Immature natural killer cell (primary cell): ENCODE results near the gene ADAMTSL1. TPM values are rescaled to one million over a fixed set of nuclear protein-coding genes. Genes with fewer than 3 reads are reported as not detected.

ENCODE experiments used
- DNase-seq, 3 donors: peaks; one replicate each; pipeline ENCODE4 v3.0.0; 2022; ENCODE audit warnings: mixed read lengths in 1 of 3
- H3K27ac Mint-ChIP-seq, 6 donors: one replicate each; pipeline ENCODE4 v1.8.0; 2020; ENCODE audit warnings: mixed read lengths in 6 of 6, mild to moderate bottlenecking in 5 of 6, inconsistent platforms in 4 of 6, moderate library complexity in 3 of 6
- H3K27me3 Mint-ChIP-seq, 3 donors: one replicate each; pipeline ENCODE4 v1.8.0; 2020 to 2021; ENCODE audit warnings: low read depth in 3 of 3, mild to moderate bottlenecking in 3 of 3, mixed read lengths in 3 of 3, moderate library complexity in 3 of 3, inconsistent platforms in 1 of 3
- H3K36me3 Mint-ChIP-seq, 3 donors: one replicate each; pipeline ENCODE4 v1.8.0; 2020; ENCODE audit warnings: mixed read lengths in 3 of 3, inconsistent platforms in 2 of 3, mild to moderate bottlenecking in 2 of 3
- H3K4me1 Mint-ChIP-seq, 2 donors: one replicate each; pipeline ENCODE4 v1.8.0; 2020; ENCODE audit warnings: inconsistent platforms in 2 of 2, mild to moderate bottlenecking in 2 of 2, mixed read lengths in 2 of 2, moderate library complexity in 1 of 2
- H3K4me3 Mint-ChIP-seq, 5 donors: one replicate each; pipeline ENCODE4 v1.8.0; 2020; ENCODE audit warnings: mild to moderate bottlenecking in 5 of 5, mixed read lengths in 5 of 5, inconsistent platforms in 3 of 5, moderate library complexity in 3 of 5
- H3K9me3 Mint-ChIP-seq, 6 donors: one replicate each; pipeline ENCODE4 v1.8.0; 2020; ENCODE audit warnings: mild to moderate bottlenecking in 6 of 6, mixed read lengths in 6 of 6, inconsistent platforms in 4 of 6, moderate library complexity in 3 of 6
- polyA plus RNA-seq, 3 donors: library from polyadenylated mRNA; unstranded; fragments of 300-500 nt; fragmentation: Illumina TruSeq; gene quantifications; one replicate each; pipeline ENCODE4 v1.2.3, GENCODE V29; 2021

ADAMTSL1 gene
- polyA plus RNA-seq, 3 donors from 2014 or later, result not detected

DNA sequence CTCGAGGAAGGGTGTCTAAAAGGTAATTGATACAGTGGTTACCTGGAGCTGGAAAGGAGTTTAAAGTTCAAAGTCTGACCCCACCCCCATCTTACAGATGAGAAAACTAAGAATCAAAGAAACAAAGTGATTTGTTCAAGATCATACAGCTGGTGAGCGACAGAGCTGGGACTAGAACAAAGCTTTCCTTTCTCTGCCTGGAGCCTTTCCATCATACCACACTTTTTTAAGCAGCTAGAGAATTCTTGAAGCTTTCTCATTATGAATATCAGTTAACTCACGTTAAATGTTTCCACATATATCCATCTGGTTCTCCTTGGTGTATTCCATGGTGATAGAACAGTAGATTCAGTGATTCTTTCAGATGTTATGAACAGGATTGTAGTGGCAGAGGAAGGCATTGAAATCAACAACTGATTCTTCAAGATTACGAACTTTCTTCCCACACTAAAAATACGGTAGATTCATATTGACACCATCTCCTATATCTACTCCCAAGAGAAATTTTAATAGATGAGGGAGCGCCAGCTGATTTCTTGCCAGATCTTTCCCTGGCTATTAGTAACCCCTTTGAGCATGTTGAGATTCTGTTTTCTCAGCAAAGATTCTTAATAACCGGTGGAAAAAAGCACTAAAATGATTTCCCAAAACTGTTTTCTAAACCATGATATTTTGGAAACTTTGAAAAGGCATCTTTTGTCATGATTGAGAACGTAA, 233.7 kb downstream of the ADAMTSL1 start:
- Mint-ChIP-seq H3K4me3 (no peak overlapping the region), H3K4me1 (no peaks in the 10 kb centered on the region), H3K27ac (no peak overlapping the region), H3K9me3 (peaks cover 0 to 11% (median 1%) of the 10 kb centered on the region in 6 donors), H3K36me3 (no peaks in the 10 kb centered on the region), H3K27me3 (peaks cover 0 to 3% (median 1%) of the 10 kb centered on the region in 3 donors)
- no peak for DNase-seq

DNA sequence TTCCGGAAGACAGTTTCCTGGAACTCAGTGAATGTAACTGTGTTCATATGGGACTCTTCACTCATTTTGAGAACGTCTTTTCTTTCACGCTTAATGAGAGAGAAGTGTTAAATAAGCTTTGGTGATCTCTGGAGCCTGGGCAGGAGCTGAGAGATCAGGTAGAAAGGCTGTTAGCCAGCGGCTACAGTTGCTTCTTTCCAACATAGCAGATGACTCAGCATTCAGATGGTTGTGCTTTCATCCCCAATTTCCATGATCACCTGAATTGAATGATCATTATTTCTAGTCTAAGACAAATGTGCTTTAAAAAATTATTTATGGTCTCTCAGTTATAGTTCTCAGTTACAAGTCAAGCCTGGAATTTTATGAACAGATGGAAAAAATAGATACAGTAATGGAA, 234.5 kb downstream of the ADAMTSL1 start:
- Mint-ChIP-seq H3K4me1 (no peaks in the 10 kb centered on the region), H3K27me3 (peaks cover 0 to 3% (median 1%) of the 10 kb centered on the region in 3 donors), H3K36me3 (no peaks in the 10 kb centered on the region), H3K27ac (no peak overlapping the region), H3K9me3 (peaks cover 0 to 11% (median 1%) of the 10 kb centered on the region in 6 donors), H3K4me3 (no peak overlapping the region)
- DNase-seq, result no peak

DNA sequence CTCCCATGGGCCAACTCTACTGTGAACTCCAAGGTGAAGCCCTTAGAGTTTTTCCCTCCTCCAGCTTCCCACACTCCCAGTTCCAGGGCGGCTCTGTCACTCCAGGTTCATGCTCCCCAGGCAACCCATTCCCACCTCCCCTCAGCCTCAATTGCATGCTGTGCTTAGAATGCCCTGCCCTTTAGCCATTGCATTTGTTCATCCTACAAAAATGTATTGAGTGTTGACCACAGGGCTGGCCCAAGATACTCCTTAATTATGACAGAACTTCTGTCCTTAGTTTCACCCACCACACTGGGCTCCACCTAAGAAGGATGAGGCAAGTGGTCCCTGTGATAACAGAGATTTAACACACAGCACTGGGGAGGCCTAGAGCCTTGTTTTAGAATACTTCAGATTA, 236.1 kb downstream of the ADAMTSL1 start:
- no peak overlapping the region for H3K4me3 Mint-ChIP-seq
- H3K27me3 Mint-ChIP-seq, result peaks cover 0 to 3% (median 1%) of the 10 kb centered on the region in 3 donors
- no peak overlapping the region for H3K27ac Mint-ChIP-seq
- H3K9me3 Mint-ChIP-seq, result peaks cover 0 to 11% (median 1%) of the 10 kb centered on the region in 6 donors
- no peaks in the 10 kb centered on the region for H3K36me3 Mint-ChIP-seq
- DNase-seq, result no peak
- H3K4me1 Mint-ChIP-seq, result no peaks in the 10 kb centered on the region

DNA sequence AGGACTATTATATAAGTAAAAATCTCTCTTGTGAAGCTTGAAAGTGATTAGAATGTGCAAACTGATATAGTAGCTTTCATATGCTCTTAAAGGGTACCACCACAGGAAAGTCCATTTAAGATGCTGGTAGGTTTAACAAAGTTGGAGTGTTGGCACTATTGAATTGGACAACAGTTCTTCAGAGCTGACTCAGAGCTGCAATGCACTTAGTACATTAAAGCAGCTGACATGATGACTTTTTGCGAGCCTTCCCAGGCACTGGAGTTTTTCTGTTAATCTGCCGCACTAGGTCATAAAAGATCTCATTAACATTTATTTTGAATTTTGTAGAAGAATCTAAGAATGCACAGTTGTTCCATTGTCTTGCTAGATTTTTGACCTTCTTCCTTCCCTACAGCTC, 243.8 kb downstream of the ADAMTSL1 start:
- no peak overlapping the region for H3K4me3 Mint-ChIP-seq
- no peak for DNase-seq
- no peaks in the 10 kb centered on the region for H3K4me1 Mint-ChIP-seq
- H3K27me3 Mint-ChIP-seq, result peaks cover 0 to 3% (median under 1%) of the 10 kb centered on the region in 3 donors
- no peak overlapping the region for H3K27ac Mint-ChIP-seq
- no peaks in the 10 kb centered on the region for H3K9me3 Mint-ChIP-seq
- H3K36me3 Mint-ChIP-seq, result no peaks in the 10 kb centered on the region

DNA sequence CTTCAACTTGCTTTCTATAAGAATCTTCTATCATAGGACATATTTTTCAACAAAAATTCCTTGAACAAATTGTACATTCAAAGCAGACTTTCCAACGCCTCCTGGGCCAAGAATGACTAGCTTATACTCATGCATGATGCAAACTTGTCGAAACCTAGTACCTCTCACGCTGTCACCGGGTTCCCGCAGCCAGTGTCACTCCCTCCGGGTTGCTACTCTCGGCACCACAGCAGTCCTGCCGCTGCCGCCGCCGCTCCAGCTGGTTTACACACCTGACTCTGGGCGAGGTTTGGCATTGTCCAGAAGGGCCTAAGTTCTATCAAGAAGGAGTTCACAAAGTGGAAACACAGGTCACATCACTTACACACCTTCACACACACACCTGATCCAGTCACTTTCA, 244.4 kb downstream of the ADAMTSL1 start:
- Mint-ChIP-seq H3K27ac (no peak overlapping the region), H3K27me3 (peaks cover 0 to 3% (median 1%) of the 10 kb centered on the region in 3 donors), H3K36me3 (no peaks in the 10 kb centered on the region), H3K9me3 (no peaks in the 10 kb centered on the region), H3K4me1 (no peaks in the 10 kb centered on the region), H3K4me3 (no peak overlapping the region)
- no peak for DNase-seq

DNA sequence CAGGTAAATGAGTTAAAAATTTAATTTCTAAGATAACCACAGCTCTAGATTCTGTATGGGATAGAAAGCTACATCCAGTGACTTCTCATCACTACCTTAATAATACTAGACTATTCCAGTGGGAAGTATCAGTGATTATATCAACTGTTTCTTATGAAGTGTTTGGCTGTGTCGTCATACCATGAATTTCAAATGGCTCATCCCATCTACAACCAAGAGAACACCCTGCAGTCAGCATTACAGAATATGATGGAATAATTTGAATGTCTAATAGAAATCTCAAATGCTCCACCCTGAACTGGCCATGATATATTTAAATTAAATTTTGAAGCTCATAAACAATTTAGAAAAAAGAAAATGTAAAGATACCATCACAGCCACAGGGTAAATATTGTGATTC, 245.0 kb downstream of the ADAMTSL1 start:
- Mint-ChIP-seq H3K36me3 (no peaks in the 10 kb centered on the region), H3K4me3 (no peak overlapping the region), H3K9me3 (no peaks in the 10 kb centered on the region), H3K27me3 (peaks cover 0 to 3% (median 1%) of the 10 kb centered on the region in 3 donors), H3K4me1 (no peaks in the 10 kb centered on the region), H3K27ac (no peak overlapping the region)
- DNase-seq, result no peak

DNA sequence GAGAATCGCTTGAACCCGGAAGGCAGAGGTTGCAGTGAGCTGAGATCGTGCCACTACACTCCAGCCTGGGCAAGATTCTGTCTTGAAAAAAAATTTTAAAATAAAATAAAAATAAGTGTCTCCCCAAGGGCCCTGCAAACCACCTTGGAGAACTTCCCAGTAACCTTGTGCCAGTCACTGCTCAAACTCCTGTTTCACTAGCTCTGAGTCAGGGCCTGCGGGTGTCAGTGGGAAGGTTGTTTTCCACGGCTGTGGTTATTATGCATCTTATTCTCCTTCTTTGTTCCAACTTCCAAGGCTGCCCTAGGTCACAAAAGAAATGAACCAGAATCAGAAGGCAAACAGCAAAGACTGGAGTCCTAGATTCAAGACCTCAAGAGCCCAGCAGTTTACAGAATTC, 246.7 kb downstream of the ADAMTSL1 start:
- Mint-ChIP-seq H3K27me3 (peaks cover 0 to 3% (median 1%) of the 10 kb centered on the region in 3 donors), H3K4me1 (no peaks in the 10 kb centered on the region), H3K9me3 (no peaks in the 10 kb centered on the region), H3K4me3 (no peak overlapping the region), H3K27ac (no peak overlapping the region), H3K36me3 (no peaks in the 10 kb centered on the region)
- DNase-seq, result no peak

DNA sequence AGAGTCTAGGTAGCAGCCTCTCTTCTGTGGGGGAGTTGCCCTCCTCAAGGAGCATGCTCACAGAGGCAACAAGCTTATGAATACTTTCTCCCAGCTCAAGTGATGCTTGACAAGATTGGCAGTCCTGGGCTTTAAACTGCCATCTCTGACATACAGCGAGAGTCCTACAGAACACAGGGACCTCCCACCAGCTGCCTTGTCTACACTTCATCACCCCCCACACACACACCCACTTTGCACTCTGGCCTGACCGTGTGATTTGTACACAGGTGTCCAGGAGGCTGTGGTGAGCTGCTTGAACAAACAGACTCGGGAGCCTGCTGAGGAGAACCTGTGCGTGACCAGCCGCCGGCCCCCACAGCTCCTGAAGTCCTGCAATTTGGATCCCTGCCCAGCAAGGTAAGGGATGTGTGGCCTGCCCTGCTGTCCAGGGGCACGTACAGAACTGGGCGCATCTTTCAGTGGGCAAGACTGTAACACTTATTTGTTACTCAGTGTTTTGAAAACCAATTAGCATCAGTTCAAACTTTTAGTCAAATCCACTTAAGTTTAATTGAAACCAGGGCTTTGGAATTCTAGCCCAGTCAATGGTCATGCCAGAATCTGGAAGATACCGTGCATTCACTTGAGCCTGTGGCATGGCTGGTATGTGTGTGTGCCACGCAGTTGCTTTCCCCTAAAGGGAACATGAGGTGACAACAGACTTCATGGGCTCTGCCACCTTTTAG, 247.5 kb downstream of the ADAMTSL1 start:
- H3K9me3 Mint-ChIP-seq, result no peaks in the 10 kb centered on the region
- no peaks in the 10 kb centered on the region for H3K36me3 Mint-ChIP-seq
- no peaks in the 10 kb centered on the region for H3K4me1 Mint-ChIP-seq
- no peak overlapping the region for H3K4me3 Mint-ChIP-seq
- H3K27me3 Mint-ChIP-seq, result peaks cover 0 to 3% (median 1%) of the 10 kb centered on the region in 3 donors
- H3K27ac Mint-ChIP-seq, result no peak overlapping the region
- no peak for DNase-seq

DNA sequence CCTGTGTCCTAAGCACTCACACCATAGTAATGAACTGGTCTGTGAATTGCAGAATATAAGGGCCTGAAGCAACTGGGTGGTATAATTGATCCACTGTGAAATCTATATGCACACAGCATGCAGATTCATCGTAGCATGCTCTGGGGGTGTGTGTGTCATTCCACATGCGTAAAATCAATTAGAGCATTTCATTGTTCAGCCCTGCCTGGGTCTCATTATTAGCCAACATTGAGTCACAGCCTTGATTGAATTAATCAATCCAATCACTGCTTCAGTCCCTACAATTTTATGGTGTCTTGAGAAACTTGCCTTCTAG, 248.0 kb downstream of the ADAMTSL1 start:
- no peaks in the 10 kb centered on the region for H3K4me1 Mint-ChIP-seq
- no peaks in the 10 kb centered on the region for H3K36me3 Mint-ChIP-seq
- no peak for DNase-seq
- no peaks in the 10 kb centered on the region for H3K9me3 Mint-ChIP-seq
- H3K27ac Mint-ChIP-seq, result no peak overlapping the region
- peaks cover 0 to 3% (median 1%) of the 10 kb centered on the region in 3 donors for H3K27me3 Mint-ChIP-seq
- no peak overlapping the region for H3K4me3 Mint-ChIP-seq

DNA sequence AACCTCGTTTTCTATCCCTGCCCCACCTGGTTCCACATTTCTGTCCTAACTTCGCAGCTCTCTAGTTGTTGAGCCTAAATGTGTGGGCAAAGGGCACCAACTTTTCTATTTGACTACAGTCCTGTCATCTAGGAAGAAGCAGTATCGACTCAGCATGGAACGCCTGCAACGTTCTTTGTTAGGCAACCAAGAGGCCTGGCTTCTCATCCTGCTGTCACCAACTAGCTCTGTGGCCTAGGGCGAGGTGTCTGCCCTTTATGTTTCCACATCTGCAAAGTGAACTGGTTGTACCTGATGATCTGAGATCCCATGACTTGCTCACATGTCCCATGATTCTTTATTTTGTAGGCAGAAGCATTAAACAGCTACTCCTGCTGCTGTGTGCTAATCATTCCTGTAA, 248.9 kb downstream of the ADAMTSL1 start:
- no peak overlapping the region for H3K4me3 Mint-ChIP-seq
- H3K27me3 Mint-ChIP-seq, result peaks cover 0 to 3% (median 1%) of the 10 kb centered on the region in 3 donors
- no peak for DNase-seq
- H3K9me3 Mint-ChIP-seq, result peaks cover 0 to 1% (median 0%) of the 10 kb centered on the region in 6 donors
- H3K4me1 Mint-ChIP-seq, result no peaks in the 10 kb centered on the region
- no peak overlapping the region for H3K27ac Mint-ChIP-seq
- no peaks in the 10 kb centered on the region for H3K36me3 Mint-ChIP-seq

DNA sequence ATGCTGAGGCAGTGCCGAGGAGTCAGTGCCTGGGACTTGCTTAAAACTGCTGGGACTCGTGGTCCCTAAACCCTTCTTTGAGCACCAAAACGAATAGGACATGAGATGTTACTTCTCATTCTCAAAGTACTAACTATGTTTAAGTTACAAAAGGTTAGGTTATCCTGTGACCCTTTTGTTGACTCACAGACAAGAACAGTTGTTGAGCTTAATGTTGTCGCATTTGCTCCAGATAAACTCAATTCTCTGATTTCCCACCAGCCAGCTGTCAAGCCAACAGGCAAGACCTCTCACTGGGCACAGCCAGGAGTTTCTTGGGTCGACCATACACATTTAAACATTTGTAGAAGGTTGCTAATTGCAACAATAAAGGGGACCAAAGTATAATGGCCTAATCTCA, 249.4 kb downstream of the ADAMTSL1 start:
- no peak overlapping the region for H3K27ac Mint-ChIP-seq

DNA sequence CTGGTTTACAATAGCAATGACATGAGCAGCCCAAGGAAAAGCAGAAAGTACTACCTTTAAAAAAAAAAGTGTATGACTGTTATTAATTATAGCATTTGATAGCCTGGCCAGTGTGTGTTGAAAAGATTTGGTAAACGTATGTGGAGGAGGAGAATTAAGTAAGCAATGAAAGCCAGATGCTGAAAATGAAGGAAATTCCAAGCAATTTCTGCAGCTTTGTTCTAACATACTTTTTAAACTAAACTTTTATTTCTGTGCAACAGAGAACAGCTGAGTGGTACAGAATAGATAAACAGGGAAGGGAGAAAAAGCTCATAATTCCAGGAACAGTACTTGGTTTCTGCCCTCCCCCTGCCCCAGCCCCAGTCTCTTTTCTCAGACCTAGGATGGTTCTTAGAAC, 252.6 kb downstream of the ADAMTSL1 start:
- Mint-ChIP-seq H3K9me3 (peaks cover 0 to 1% (median 0%) of the 10 kb centered on the region in 6 donors), H3K27ac (no peak overlapping the region), H3K4me1 (no peaks in the 10 kb centered on the region), H3K27me3 (peaks cover 0 to 3% (median 2%) of the 10 kb centered on the region in 3 donors), H3K36me3 (no peaks in the 10 kb centered on the region), H3K4me3 (no peak overlapping the region)
- no peak for DNase-seq

More for the DNA sequence above, 249.4 kb downstream of the ADAMTSL1 start:
- H3K9me3 Mint-ChIP-seq, result peaks cover 0 to 1% (median 0%) of the 10 kb centered on the region in 6 donors
- H3K4me3 Mint-ChIP-seq, result no peak overlapping the region
- no peaks in the 10 kb centered on the region for H3K4me1 Mint-ChIP-seq
- no peak for DNase-seq
- H3K27me3 Mint-ChIP-seq, result peaks cover 0 to 3% (median 3%) of the 10 kb centered on the region in 3 donors
- no peaks in the 10 kb centered on the region for H3K36me3 Mint-ChIP-seq

DNA sequence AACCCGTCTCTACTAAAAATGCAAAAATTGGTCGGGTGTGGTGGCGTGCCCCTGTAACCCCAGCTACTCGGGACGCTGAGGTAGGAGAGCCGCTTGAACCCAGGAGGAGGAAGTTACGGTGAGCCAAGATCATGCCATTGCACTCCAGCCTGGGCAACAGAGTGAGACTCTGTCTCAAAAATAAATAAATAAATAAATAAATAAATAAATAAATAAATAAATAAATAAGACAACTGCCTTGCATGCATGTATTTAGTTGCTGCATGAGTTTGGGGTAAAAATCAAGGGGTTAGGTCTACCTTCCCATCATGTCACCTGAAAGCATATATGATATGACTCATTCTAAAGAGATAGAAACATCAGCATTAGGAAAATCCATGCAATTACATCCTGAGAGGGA, 254.0 kb downstream of the ADAMTSL1 start:
- no peak for DNase-seq
- Mint-ChIP-seq H3K27ac (no peak overlapping the region), H3K9me3 (peaks cover 0 to 1% (median 0%) of the 10 kb centered on the region in 6 donors), H3K27me3 (peaks cover 0 to 3% (median 2%) of the 10 kb centered on the region in 3 donors), H3K4me3 (no peak overlapping the region), H3K36me3 (no peaks in the 10 kb centered on the region), H3K4me1 (no peaks in the 10 kb centered on the region)

DNA sequence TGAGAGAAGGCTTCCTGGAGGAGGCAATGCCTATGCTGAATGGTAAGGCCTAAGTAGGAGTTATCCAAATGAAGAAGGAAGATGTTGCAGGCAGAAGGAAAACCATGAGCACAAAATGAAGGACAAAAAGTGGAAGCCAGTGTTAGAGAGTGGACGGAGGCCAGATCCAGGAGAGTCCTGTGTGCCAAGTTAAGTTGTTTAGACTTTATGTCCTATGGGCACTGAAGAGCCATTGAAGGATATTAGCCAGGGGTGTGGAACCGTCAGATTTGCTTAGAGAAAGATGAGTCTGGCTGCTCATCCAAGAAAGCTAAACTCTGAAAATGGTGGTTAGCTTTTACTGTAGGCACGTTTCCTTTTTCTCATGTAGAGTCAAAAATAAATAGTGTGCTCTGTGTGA, 254.7 kb downstream of the ADAMTSL1 start:
- Mint-ChIP-seq H3K36me3 (no peaks in the 10 kb centered on the region), H3K9me3 (peaks cover 0 to 2% (median 0%) of the 10 kb centered on the region in 6 donors), H3K4me1 (no peaks in the 10 kb centered on the region), H3K27me3 (peaks cover 0 to 3% (median 2%) of the 10 kb centered on the region in 3 donors), H3K4me3 (no peak overlapping the region), H3K27ac (no peak overlapping the region)
- no peak for DNase-seq
